ENCODE results near the gene PARVG.
"Not testable (repeated sequence)": the region's sequence is repeated elsewhere in the genome, so short reads cannot be mapped to it uniquely, and the experiment has no call there.

Gene PARVG

GRCh38 chr22:44217346-44217745 is 36.6 kb downstream of the PARVG start:
- DNase-seq = no peak

GRCh38 chr22:44218071-44218470 is 37.3 kb downstream of the PARVG start:
- no peak for DNase-seq

GRCh38 chr22:44219101-44219870 is 38.6 kb downstream of the PARVG start:
- no peak for DNase-seq

- DNase-seq = no peak
Measured at GRCh38 chr22:44220727-44221680, 40.3 kb downstream of the PARVG start.

GRCh38 chr22:44221710-44222475 is 41.2 kb downstream of the PARVG start:
- no peak for DNase-seq

- DNase-seq = no peak
Measured at GRCh38 chr22:44224166-44224565, 43.4 kb downstream of the PARVG start.

- DNase-seq = no peak
Measured at GRCh38 chr22:44225091-44225689, 44.5 kb downstream of the PARVG start.

- no peak for DNase-seq
Measured at GRCh38 chr22:44225812-44226211, 45.1 kb downstream of the PARVG start.

GRCh38 chr22:44229331-44229730 is 48.6 kb downstream of the PARVG start:
- DNase-seq = no peak

- DNase-seq = no peak
Measured at GRCh38 chr22:44229809-44230208, 49.1 kb downstream of the PARVG start.

- no peak for DNase-seq
Measured at GRCh38 chr22:44231233-44231632, 50.5 kb downstream of the PARVG start.

- not testable (repeated sequence) for DNase-seq
Measured at GRCh38 chr22:44234372-44234771, 53.6 kb downstream of the PARVG start.

- DNase-seq = no peak
Measured at GRCh38 chr22:44237290-44237689, 56.6 kb downstream of the PARVG start.

GRCh38 chr22:44241121-44241520 is 60.4 kb downstream of the PARVG start:
- not testable (repeated sequence) for DNase-seq

- no peak for DNase-seq
Measured at GRCh38 chr22:44242946-44243724, 62.4 kb downstream of the PARVG start.

- DNase-seq = no peak
Measured at GRCh38 chr22:44243761-44244160, 63.0 kb downstream of the PARVG start.

GRCh38 chr22:44244265-44244822 is 63.6 kb downstream of the PARVG start:
- DNase-seq = no peak

GRCh38 chr22:44245438-44245837 is 64.7 kb downstream of the PARVG start:
- DNase-seq = no peak

GRCh38 chr22:44245867-44246266 is 65.1 kb downstream of the PARVG start:
- DNase-seq = no peak

GRCh38 chr22:44246615-44247326 is 66.0 kb downstream of the PARVG start:
- no peak for DNase-seq

- DNase-seq = no peak
Measured at GRCh38 chr22:44247346-44247745, 66.6 kb downstream of the PARVG start.
